ENCODE measurements around the gene SLC4A11. TPM values are rescaled to one million over a fixed set of nuclear protein-coding genes. Genes with fewer than 3 reads are reported as not detected.

The SLC4A11 gene
- total RNA-seq (ENCODE audit: low replicate concordance) = 0.83 and 1.2 TPM in 2 replicates

DNA sequence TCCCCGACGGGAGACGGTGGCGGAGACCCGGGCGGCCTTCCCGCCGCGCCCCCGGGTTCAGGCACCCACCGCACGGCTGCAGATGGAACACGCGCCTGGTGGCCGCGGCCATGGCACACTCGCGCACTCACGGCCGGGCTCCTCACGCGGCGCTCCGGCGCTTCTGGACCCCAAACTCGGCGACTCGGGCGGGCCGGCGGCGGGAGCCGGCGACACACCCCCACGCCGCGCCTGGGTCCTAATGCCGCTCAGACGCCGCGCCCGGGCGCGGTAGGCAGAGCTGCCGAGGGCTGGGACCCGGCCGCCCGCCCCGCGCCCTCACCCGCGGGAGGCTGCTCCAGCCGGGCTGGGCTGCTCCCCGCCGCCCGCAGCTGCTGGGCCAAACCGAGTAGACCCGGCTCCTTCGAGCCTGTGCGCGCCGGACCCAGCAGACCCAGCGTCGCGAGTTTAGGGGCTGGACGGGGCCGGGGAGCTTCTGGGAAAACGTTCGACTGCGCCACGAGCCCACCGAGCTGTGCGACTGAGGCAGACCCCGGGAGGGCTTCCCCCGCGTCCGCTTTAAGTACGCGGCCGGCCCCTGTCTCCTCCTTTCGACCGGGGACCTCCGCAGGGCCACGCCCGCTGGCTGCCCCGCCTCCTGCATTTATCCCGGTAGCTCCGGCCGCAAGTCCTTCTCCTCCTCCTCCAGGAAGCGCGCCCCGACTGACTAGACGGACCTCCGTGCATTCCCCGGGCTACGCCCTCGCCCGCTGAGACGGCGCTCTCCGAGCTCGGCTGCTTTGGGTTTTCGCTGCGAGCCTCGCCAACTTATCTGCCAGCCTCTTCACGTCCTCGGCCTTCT, at the start of gene SLC4A11:
TSS of gene SLC4A11 (minus strand) at position 165 of the 841 bp plus-strand sequence. CDS start at position 112, 53 bp downstream.

DNA sequence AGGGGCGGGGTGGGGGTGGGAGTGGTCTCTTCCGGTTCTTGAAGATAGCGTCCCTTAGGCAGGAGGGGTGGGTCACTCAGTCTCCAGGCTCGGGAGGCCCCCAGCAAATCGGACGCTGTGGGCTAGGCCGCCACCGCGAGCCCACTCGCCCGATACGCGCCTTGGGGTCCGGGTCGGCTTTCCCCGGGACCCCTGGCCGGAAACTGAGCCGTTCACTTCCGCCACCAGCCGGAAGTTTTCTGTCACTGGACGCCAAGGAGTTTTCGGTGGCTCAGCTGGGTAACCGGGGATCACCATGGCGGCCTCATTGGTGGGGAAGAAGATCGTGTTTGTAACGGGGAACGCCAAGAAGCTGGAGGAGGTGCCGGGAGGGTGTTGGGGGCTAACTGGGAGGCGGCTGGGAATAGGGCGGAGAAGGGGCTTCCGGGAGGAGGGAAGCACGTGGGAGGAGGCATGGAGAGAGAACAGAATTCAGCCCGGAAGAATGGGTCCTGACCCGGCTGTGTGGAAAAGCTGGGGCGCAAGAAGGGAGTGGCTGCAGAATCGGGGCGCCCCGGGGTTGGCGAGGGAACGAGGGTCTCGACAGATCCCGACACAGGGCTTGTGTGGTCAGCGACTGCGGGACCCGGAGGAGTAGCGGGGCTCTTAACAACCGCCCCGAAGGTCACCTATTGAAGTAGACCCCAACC, 29.6 kb downstream of the SLC4A11 start, which contains the start of gene ITPA:
TSS of gene ITPA (plus strand) at position 242 of the 689 bp plus-strand sequence. CDS start at position 296, 54 bp downstream.

DNA sequence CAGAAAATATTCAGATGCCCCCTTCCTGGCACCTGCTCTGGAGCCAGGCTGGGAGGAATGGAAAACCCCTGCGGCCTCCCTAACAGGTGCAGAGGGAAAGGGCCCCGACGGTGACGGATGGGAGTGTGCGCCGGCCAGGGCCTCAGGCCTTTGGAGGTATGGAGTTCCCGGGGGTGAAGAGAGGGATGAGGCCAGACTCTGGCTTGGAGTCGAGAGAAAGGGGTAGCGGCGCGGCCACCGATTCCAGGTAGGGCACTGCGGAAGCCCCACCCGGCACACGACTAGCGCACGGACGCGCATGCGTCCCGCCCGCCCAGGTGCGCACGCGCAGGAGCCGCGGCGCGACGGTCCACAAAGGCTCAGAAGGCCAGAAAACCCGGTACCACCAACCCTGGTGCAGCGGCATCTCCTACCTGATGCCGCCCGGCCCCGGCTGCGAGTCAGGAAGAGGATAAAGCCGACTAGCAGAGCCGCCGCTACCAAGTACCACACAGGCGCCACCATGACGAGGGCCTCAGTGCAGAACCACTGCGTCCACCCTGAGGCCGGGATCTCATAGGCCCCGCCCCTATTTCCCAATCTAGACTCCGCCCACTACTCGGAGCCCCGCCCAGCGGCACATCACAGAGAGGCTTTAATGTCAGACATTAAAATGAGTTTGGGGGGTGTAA, 34.7 kb downstream of the SLC4A11 start, which contains the start of gene DDRGK1:
TSS of gene DDRGK1 (minus strand) at position 559 of the 671 bp plus-strand sequence. CDS start at position 504, 55 bp downstream.

Other genes with a start within 250 kb of the SLC4A11 start
- gene GNRH2, start 195.6 kb downstream of the SLC4A11 start, total RNA-seq (ENCODE audit: low replicate concordance) = not detected in 2 replicates
- gene MRPS26, start 193.1 kb downstream of the SLC4A11 start, total RNA-seq (ENCODE audit: low replicate concordance) = 42.8 and 45.7 TPM in 2 replicates
- not detected in 2 replicates for gene OXT, start 167.6 kb downstream of the SLC4A11 start, total RNA-seq (ENCODE audit: low replicate concordance)
- gene AVP, start 154.5 kb downstream of the SLC4A11 start, total RNA-seq (ENCODE audit: low replicate concordance) = not detected in 2 replicates
- 6.2 and 9.8 TPM in 2 replicates for gene FASTKD5, start 79.3 kb downstream of the SLC4A11 start, total RNA-seq (ENCODE audit: low replicate concordance)
- gene UBOX5, start 79.3 kb downstream of the SLC4A11 start, total RNA-seq (ENCODE audit: low replicate concordance) = 1.5 and 2.1 TPM in 2 replicates
- gene LZTS3, start 65.6 kb downstream of the SLC4A11 start, total RNA-seq (ENCODE audit: low replicate concordance) = 1.6 and 2.6 TPM in 2 replicates
- gene DDRGK1, start 34.5 kb downstream of the SLC4A11 start, total RNA-seq (ENCODE audit: low replicate concordance) = 27.2 and 38.4 TPM in 2 replicates
- gene ITPA, start 29.7 kb downstream of the SLC4A11 start, total RNA-seq (ENCODE audit: low replicate concordance) = 9.9 and 30.8 TPM in 2 replicates
- 7.3 and 7.5 TPM in 2 replicates for gene DNAAF9, start 168.5 kb upstream of the SLC4A11 start, total RNA-seq (ENCODE audit: low replicate concordance)
- 38.1 and 42.8 TPM in 2 replicates for gene ATRN, start 231.8 kb upstream of the SLC4A11 start, total RNA-seq (ENCODE audit: low replicate concordance)

Measured in smooth muscle cell of the coronary artery (primary cell).